Karpas-422 (cell line): ENCODE measurements around the gene CLEC18C. TPM values are rescaled to one million over a fixed set of nuclear protein-coding genes. Genes with fewer than 3 reads are reported as not detected.
"Not testable (repeated sequence)": the region's sequence is repeated elsewhere in the genome, so short reads cannot be mapped to it uniquely, and the experiment has no call there.

ENCODE experiments used
- DNase-seq: peaks from one replicate; pipeline ENCODE4 v3.0.0-alpha.2; 2015
- H2AFZ ChIP-seq: fragments of 200-600 bp; sonication (generic); 2 replicates; pipeline ENCODE4 v1.6.1; 2014; ENCODE audit warnings: antibody characterized with exemption, low read length, mixed read lengths
- H3K27ac ChIP-seq: fragments of 200-600 bp; sonication (generic); 2 replicates; pipeline ENCODE4 v1.5.1; 2014; ENCODE audit warnings: mild to moderate bottlenecking, low read length, moderate library complexity
- H3K27me3 ChIP-seq: fragments of 200-600 bp; sonication (generic); 2 replicates; pipeline ENCODE4 v1.6.1; 2014; ENCODE audit warnings: low read length, mixed read lengths
- H3K36me3 ChIP-seq: fragments of 200-600 bp; sonication (generic); 2 replicates; pipeline ENCODE4 v1.6.1; 2014; ENCODE audit warnings: low read length, mixed read lengths; ENCODE audit not compliant: insufficient read depth
- H3K4me1 ChIP-seq: fragments of 200-600 bp; sonication (generic); 2 replicates; pipeline ENCODE4 v1.6.1; 2014; ENCODE audit warnings: mild to moderate bottlenecking, low read length, mixed read lengths
- H3K4me2 ChIP-seq: fragments of 200-600 bp; sonication (generic); 2 replicates; pipeline ENCODE4 v1.6.1; 2014; ENCODE audit warnings: low read length, low read depth, mild to moderate bottlenecking; ENCODE audit not compliant: poor library complexity, severe bottlenecking
- H3K4me3 ChIP-seq: fragments of 200-600 bp; sonication (generic); 2 replicates; pipeline ENCODE4 v1.5.1; 2014; ENCODE audit warnings: mild to moderate bottlenecking, antibody characterized with exemption, low read length, mixed read lengths
- H3K79me2 ChIP-seq: fragments of 200-600 bp; sonication (generic); 2 replicates; pipeline ENCODE4 v1.6.1; 2014; ENCODE audit warnings: mild to moderate bottlenecking, low read length, mixed read lengths
- H3K9ac ChIP-seq: fragments of 200-600 bp; sonication (generic); 2 replicates; pipeline ENCODE4 v1.6.0; 2014; ENCODE audit warnings: low read length
- H3K9me2 ChIP-seq: fragments of 200-600 bp; sonication (generic), shearing (Covaris generic); replicated peaks from 2 replicates; pipeline ENCODE4 v1.6.0; 2014; ENCODE audit warnings: mild to moderate bottlenecking, low read length, moderate library complexity; ENCODE audit not compliant: insufficient read depth
- H3K9me3 ChIP-seq: fragments of 300-700, 200-600 bp; sonication (generic); 2 replicates; pipeline ENCODE4 v1.6.1; 2014; ENCODE audit warnings: low read length, mixed read lengths
- H4K20me1 ChIP-seq: fragments of 200-600 bp; sonication (generic); 2 replicates; pipeline ENCODE4 v1.6.1; 2014; ENCODE audit warnings: mild to moderate bottlenecking, antibody characterized with exemption, low read length, low read depth; ENCODE audit not compliant: insufficient read depth
- total RNA-seq: library from RNA; depleted of rRNA; stranded (reverse); fragments of >200 nt; shearing (Covaris generic); gene quantifications from 2 replicates; pipeline ENCODE4 v1.2.3, GENCODE V29; 2014; ENCODE audit warnings: low replicate concordance

The CLEC18C gene
- total RNA-seq, 1 experiment from 2014 or later, result 0.93 TPM

- not testable (repeated sequence) for H3K4me3 ChIP-seq, DNase-seq, H3K9ac ChIP-seq, H3K36me3 ChIP-seq, H2AFZ ChIP-seq, H3K9me2 ChIP-seq, H3K27me3 ChIP-seq, H3K4me2 ChIP-seq, H3K27ac ChIP-seq, H3K4me1 ChIP-seq, H3K79me2 ChIP-seq, H4K20me1 ChIP-seq, H3K9me3 ChIP-seq
These were observed 17.0 kb downstream of the CLEC18C start for GRCh38 chr16:70190574-70190973.

GRCh38 chr16:70196683-70197300, 23.2 kb downstream of the CLEC18C start:
- not testable (repeated sequence) for H3K4me3 ChIP-seq, H3K36me3 ChIP-seq, H3K27ac ChIP-seq

GRCh38 chr16:70197611-70198010, 24.0 kb downstream of the CLEC18C start:
- DNase-seq, H3K9ac ChIP-seq, H3K4me2 ChIP-seq, H3K79me2 ChIP-seq, H3K36me3 ChIP-seq, H3K4me3 ChIP-seq, H3K9me2 ChIP-seq, H4K20me1 ChIP-seq, H3K4me1 ChIP-seq, H2AFZ ChIP-seq, H3K27me3 ChIP-seq, H3K27ac ChIP-seq, H3K9me3 ChIP-seq: not testable (repeated sequence)

More at GRCh38 chr16:70196683-70197300, 23.2 kb downstream of the CLEC18C start:
- not testable (repeated sequence) for H3K9me3 ChIP-seq, H3K27me3 ChIP-seq, H2AFZ ChIP-seq, H3K4me2 ChIP-seq, H3K9ac ChIP-seq, H4K20me1 ChIP-seq, H3K4me1 ChIP-seq, DNase-seq, H3K9me2 ChIP-seq, H3K79me2 ChIP-seq

- H2AFZ ChIP-seq, H3K27me3 ChIP-seq, H3K4me3 ChIP-seq, H3K9ac ChIP-seq, H3K4me1 ChIP-seq, H3K27ac ChIP-seq, H3K9me2 ChIP-seq, H3K4me2 ChIP-seq, H4K20me1 ChIP-seq, H3K79me2 ChIP-seq, H3K9me3 ChIP-seq, DNase-seq, H3K36me3 ChIP-seq: not testable (repeated sequence)
These were observed 24.6 kb downstream of the CLEC18C start for GRCh38 chr16:70198230-70198629.

GRCh38 chr16:70198666-70199065, 25.1 kb downstream of the CLEC18C start:
- H3K79me2 ChIP-seq, H3K27me3 ChIP-seq, H3K9ac ChIP-seq, H4K20me1 ChIP-seq, H3K36me3 ChIP-seq, H3K9me3 ChIP-seq, H3K4me3 ChIP-seq, H3K4me2 ChIP-seq, DNase-seq, H3K9me2 ChIP-seq, H3K4me1 ChIP-seq, H3K27ac ChIP-seq, H2AFZ ChIP-seq: not testable (repeated sequence)

- H3K27ac ChIP-seq, H3K4me2 ChIP-seq, H3K4me3 ChIP-seq, H4K20me1 ChIP-seq, H3K36me3 ChIP-seq, H2AFZ ChIP-seq, H3K4me1 ChIP-seq, DNase-seq, H3K9ac ChIP-seq, H3K9me3 ChIP-seq, H3K9me2 ChIP-seq, H3K79me2 ChIP-seq, H3K27me3 ChIP-seq: not testable (repeated sequence)
These were observed 25.6 kb downstream of the CLEC18C start for GRCh38 chr16:70199170-70199569.

GRCh38 chr16:70200063-70200462, 26.5 kb downstream of the CLEC18C start:
- not testable (repeated sequence) for H3K79me2 ChIP-seq, H4K20me1 ChIP-seq, H3K9me2 ChIP-seq, H2AFZ ChIP-seq, DNase-seq, H3K27me3 ChIP-seq, H3K36me3 ChIP-seq, H3K9me3 ChIP-seq, H3K4me3 ChIP-seq, H3K4me1 ChIP-seq, H3K9ac ChIP-seq, H3K4me2 ChIP-seq, H3K27ac ChIP-seq

- H3K36me3 ChIP-seq, H3K9me3 ChIP-seq, H3K79me2 ChIP-seq, H3K9me2 ChIP-seq, DNase-seq, H2AFZ ChIP-seq, H4K20me1 ChIP-seq, H3K9ac ChIP-seq, H3K4me1 ChIP-seq, H3K4me3 ChIP-seq, H3K4me2 ChIP-seq, H3K27ac ChIP-seq, H3K27me3 ChIP-seq: not testable (repeated sequence)
These were observed 29.9 kb downstream of the CLEC18C start for GRCh38 chr16:70203508-70203907.

GRCh38 chr16:70204010-70204409, 30.4 kb downstream of the CLEC18C start:
- H3K9me2 ChIP-seq, H3K36me3 ChIP-seq, H4K20me1 ChIP-seq, H3K4me1 ChIP-seq, H3K4me3 ChIP-seq, H3K79me2 ChIP-seq, H3K27ac ChIP-seq, DNase-seq, H2AFZ ChIP-seq, H3K27me3 ChIP-seq, H3K9me3 ChIP-seq, H3K4me2 ChIP-seq, H3K9ac ChIP-seq: not testable (repeated sequence)
